Ovary (tissue), 3 donors: ENCODE measurements around the gene MGAT4C.

ENCODE experiments used
- CTCF ChIP-seq, 3 donors: fragments of 450-650 bp in 2 of 3; fragments of 200-600 bp in 1 of 3; IDR thresholded peaks; one replicate each; pipeline versions ENCODE4 v1.5.1 to v1.8.0; 2016 to 2022; ENCODE audit warnings: antibody characterized with exemption in 3 of 3, mild to moderate bottlenecking in 1 of 3
- EP300 ChIP-seq: sonication (generic); formaldehyde crosslinking; IDR thresholded peaks from one replicate; pipeline ENCODE4 v1.6.1; 2017; ENCODE audit warnings: antibody characterized with exemption
- donor health status: DM: no; HTN: no; CAD: no.

- TF ChIP-seq CTCF (IDR thresholded peaks at IDR 0.05) (no peak), EP300 (no peak)
These were observed 214.1 kb downstream of the MGAT4C start for GRCh38 chr12:86042062-86042461.
